Effector memory CD4-positive, alpha-beta T cell (primary cell): ENCODE data around the gene CIDEC.
"Not testable (repeated sequence)": the region's sequence is repeated elsewhere in the genome, so short reads cannot be mapped to it uniquely, and the experiment has no call there.

Experiments
- DNase-seq, 3 donors: peaks; one replicate each; pipeline ENCODE4 v3.0.0-alpha.2; 2020
- H3K27ac ChIP-seq: 2 replicates; pipeline ENCODE4 v1.7.0; 2013; ENCODE audit warnings: mild to moderate bottlenecking, low read length, moderate library complexity; ENCODE audit not compliant: insufficient read depth, poor library complexity, severe bottlenecking
- H3K27me3 ChIP-seq: replicated peaks from 2 replicates; pipeline ENCODE4 v1.7.0; 2013; ENCODE audit warnings: mild to moderate bottlenecking, low read length; ENCODE audit not compliant: insufficient read depth, control insufficient read depth, poor library complexity, severe bottlenecking
- H3K36me3 ChIP-seq: 2 replicates; pipeline ENCODE4 v1.7.0; 2013; ENCODE audit warnings: mild to moderate bottlenecking, low read length, moderate library complexity; ENCODE audit not compliant: control insufficient read depth, insufficient read depth
- H3K4me1 ChIP-seq: 2 replicates; pipeline ENCODE4 v1.7.0; 2013; ENCODE audit warnings: low read length, mild to moderate bottlenecking; ENCODE audit not compliant: control insufficient read depth, insufficient read depth, poor library complexity, severe bottlenecking
- H3K4me3 ChIP-seq: 2 replicates; pipeline ENCODE4 v1.7.0; 2013; ENCODE audit warnings: low read length, low read depth, mild to moderate bottlenecking; ENCODE audit not compliant: insufficient read depth, poor library complexity, severe bottlenecking
- H3K9me3 ChIP-seq: 2 replicates; pipeline ENCODE4 v1.7.0; 2013; ENCODE audit warnings: mild to moderate bottlenecking, low read length, moderate library complexity; ENCODE audit not compliant: control insufficient read depth

Gene CIDEC

GRCh38 chr3:9876991-9877390 lies 3.1 kb downstream of the CIDEC start:
- Histone ChIP-seq H3K9me3 (no peaks in the 10 kb centered on the region), H3K4me1 (no peaks in the 10 kb centered on the region), H3K36me3 (no peaks in the 10 kb centered on the region), H3K27me3 (no peaks in the 10 kb centered on the region), H3K4me3 (no peak overlapping the region), H3K27ac (no peak overlapping the region)
- DNase-seq: no peak

GRCh38 chr3:9876255-9876654 lies 3.8 kb downstream of the CIDEC start:
- H3K36me3 ChIP-seq, DNase-seq, H3K4me3 ChIP-seq, H3K27ac ChIP-seq, H3K4me1 ChIP-seq, H3K9me3 ChIP-seq, H3K27me3 ChIP-seq: not testable (repeated sequence)

- Histone ChIP-seq H3K27me3 (no peaks in the 10 kb centered on the region), H3K4me3 (no peak overlapping the region), H3K27ac (no peak overlapping the region), H3K36me3 (no peaks in the 10 kb centered on the region), H3K9me3 (no peaks in the 10 kb centered on the region), H3K4me1 (no peaks in the 10 kb centered on the region)
- DNase-seq: no peak
Measured at GRCh38 chr3:9875448-9875847, 4.6 kb downstream of the CIDEC start.

GRCh38 chr3:9872067-9872466 lies 8.0 kb downstream of the CIDEC start:
- not testable (repeated sequence) for H3K36me3 ChIP-seq, DNase-seq, H3K27me3 ChIP-seq, H3K4me1 ChIP-seq, H3K9me3 ChIP-seq, H3K27ac ChIP-seq, H3K4me3 ChIP-seq

GRCh38 chr3:9870978-9871377 lies 9.1 kb downstream of the CIDEC start:
- no peaks in the 10 kb centered on the region for H3K4me1 ChIP-seq
- H3K36me3 ChIP-seq: no peaks in the 10 kb centered on the region
- no peak overlapping the region for H3K4me3 ChIP-seq
- no peak overlapping the region for H3K27ac ChIP-seq
- H3K27me3 ChIP-seq: no peaks in the 10 kb centered on the region
- DNase-seq: no peak
- H3K9me3 ChIP-seq: no peaks in the 10 kb centered on the region

- DNase-seq: no peak
- no peak overlapping the region for H3K27ac ChIP-seq
- no peak overlapping the region for H3K4me3 ChIP-seq
- no peaks in the 10 kb centered on the region for H3K36me3 ChIP-seq
- H3K4me1 ChIP-seq: no peaks in the 10 kb centered on the region
- no peaks in the 10 kb centered on the region for H3K9me3 ChIP-seq
- no peaks in the 10 kb centered on the region for H3K27me3 ChIP-seq
Measured at GRCh38 chr3:9869955-9870354, 10.1 kb downstream of the CIDEC start.

- Histone ChIP-seq H3K4me1 (peaks cover 6% of the 10 kb centered on the region), H3K4me3 (no peak overlapping the region), H3K36me3 (no peaks in the 10 kb centered on the region), H3K27ac (no peak overlapping the region), H3K27me3 (peaks cover 7% of the 10 kb centered on the region), H3K9me3 (no peaks in the 10 kb centered on the region)
- no peak for DNase-seq
Measured at GRCh38 chr3:9867106-9867505, 12.9 kb downstream of the CIDEC start.

GRCh38 chr3:9866639-9867038 lies 13.4 kb downstream of the CIDEC start:
- Histone ChIP-seq H3K27me3 (peaks cover 9% of the 10 kb centered on the region), H3K4me1 (peaks cover 6% of the 10 kb centered on the region), H3K4me3 (no peak overlapping the region), H3K9me3 (no peaks in the 10 kb centered on the region), H3K27ac (no peak overlapping the region), H3K36me3 (no peaks in the 10 kb centered on the region)
- DNase-seq: no peak

- not testable (repeated sequence) for H3K4me3 ChIP-seq, H3K4me1 ChIP-seq, H3K9me3 ChIP-seq, DNase-seq, H3K36me3 ChIP-seq, H3K27me3 ChIP-seq, H3K27ac ChIP-seq
Measured at GRCh38 chr3:9865125-9865637, 14.9 kb downstream of the CIDEC start.

- Histone ChIP-seq H3K9me3 (no peaks in the 10 kb centered on the region), H3K36me3 (no peaks in the 10 kb centered on the region)
Measured at GRCh38 chr3:9864200-9864927, 15.7 kb downstream of the CIDEC start.

More at GRCh38 chr3:9864200-9864927, 15.7 kb downstream of the CIDEC start:
- Histone ChIP-seq H3K4me1 (peaks cover 6% of the 10 kb centered on the region), H3K27me3 (peaks cover 9% of the 10 kb centered on the region), H3K27ac (no peak overlapping the region), H3K4me3 (no peak overlapping the region)
- no peak for DNase-seq
